Prostate gland (tissue), 2 donors: Measurements from ENCODE around the gene BEX3. TPM values are rescaled to one million over a fixed set of nuclear protein-coding genes. Genes with fewer than 3 reads are reported as not detected.

Experiments used
- DNase-seq: peaks from one replicate; pipeline ENCODE4 v3.0.0-alpha.2; 2019; ENCODE audit warnings: low spot score
- H3K27ac ChIP-seq, 2 donors: fragments of 200-600 bp; sonication (generic); 2 replicates each; pipeline ENCODE4 v1.5.1; 2017 to 2019
- H3K27me3 ChIP-seq: fragments of 200-600 bp; sonication (generic); replicated peaks from 2 replicates; pipeline ENCODE4 v1.5.1; 2019; ENCODE audit not compliant: insufficient read depth
- H3K36me3 ChIP-seq, 2 donors: fragments of 200-600 bp; sonication (generic); 1 replicate in 1 of 2; 2 replicates in 1 of 2; pipeline versions ENCODE4 v1.5.1 to v1.8.1; 2017 to 2019
- H3K4me1 ChIP-seq: fragments of 200-600 bp; sonication (generic); replicated peaks from 2 replicates; pipeline ENCODE4 v1.5.1; 2019
- H3K4me3 ChIP-seq, 2 donors: fragments of 200-600 bp; sonication (generic); 2 replicates each; pipeline ENCODE4 v1.5.1; 2017 to 2019
- H3K9me3 ChIP-seq: fragments of 200-600 bp; sonication (generic); 2 replicates; pipeline ENCODE4 v1.5.1; 2017
- POLR2A ChIP-seq: fragments of 450-650 bp; IDR thresholded peaks from one replicate; pipeline ENCODE4 v1.6.1; 2016; ENCODE audit warnings: antibody characterized with exemption, mild to moderate bottlenecking
- POLR2AphosphoS5 ChIP-seq: sonication (generic); formaldehyde crosslinking; IDR thresholded peaks from one replicate; pipeline ENCODE4 v1.6.1; 2017; ENCODE audit warnings: antibody characterized with exemption
- WGBS: methylation state at CpG from one replicate; pipeline ENCODE4 v1.1.5; 2018; 5-methylcytosine and 5-hydroxymethylcytosine counted together
- intact Hi-C: fragments of 100-400 bp; cut with DNase I; formaldehyde crosslinking; loops from one replicate; pipeline ENCODE4 v1.14.2; 2022
- total RNA-seq, 2 donors: library from RNA; depleted of rRNA; stranded (reverse); fragments of >200 nt; gene quantifications; one replicate each; pipeline ENCODE4 v1.1.0, GENCODE V29; 2016
- TF ChIP-seq, protein P1 (sequence below), 4 experiments: fragments of 200-600 bp in 2 of 4; fragments of 450-650 bp in 2 of 4; sonication (generic) in 2 of 4; IDR thresholded peaks; 1 replicate in 3 of 4; 2 replicates in 1 of 4; pipeline ENCODE4 v1.5.1; 2016 to 2019; ENCODE audit warnings: antibody characterized with exemption in 4 of 4, mild to moderate bottlenecking in 2 of 4, moderate library complexity in 2 of 4

Gene BEX3
- total RNA-seq, 2 donors from 2014 or later: 249 to 418 TPM

GRCh38 chrX:103396660-103397059, 20.3 kb downstream of the BEX3 start:
- Histone ChIP-seq H3K4me1 (no peaks in the 10 kb centered on the region), H3K4me3 (no peak overlapping the region), H3K27ac (no peak overlapping the region), H3K27me3 (no peaks in the 10 kb centered on the region), H3K36me3 (no peaks in the 10 kb centered on the region), H3K9me3 (no peaks in the 10 kb centered on the region)
- TF ChIP-seq POLR2AphosphoS5 (no peak), POLR2A (no peak)
- TF ChIP-seq, protein P1, sequence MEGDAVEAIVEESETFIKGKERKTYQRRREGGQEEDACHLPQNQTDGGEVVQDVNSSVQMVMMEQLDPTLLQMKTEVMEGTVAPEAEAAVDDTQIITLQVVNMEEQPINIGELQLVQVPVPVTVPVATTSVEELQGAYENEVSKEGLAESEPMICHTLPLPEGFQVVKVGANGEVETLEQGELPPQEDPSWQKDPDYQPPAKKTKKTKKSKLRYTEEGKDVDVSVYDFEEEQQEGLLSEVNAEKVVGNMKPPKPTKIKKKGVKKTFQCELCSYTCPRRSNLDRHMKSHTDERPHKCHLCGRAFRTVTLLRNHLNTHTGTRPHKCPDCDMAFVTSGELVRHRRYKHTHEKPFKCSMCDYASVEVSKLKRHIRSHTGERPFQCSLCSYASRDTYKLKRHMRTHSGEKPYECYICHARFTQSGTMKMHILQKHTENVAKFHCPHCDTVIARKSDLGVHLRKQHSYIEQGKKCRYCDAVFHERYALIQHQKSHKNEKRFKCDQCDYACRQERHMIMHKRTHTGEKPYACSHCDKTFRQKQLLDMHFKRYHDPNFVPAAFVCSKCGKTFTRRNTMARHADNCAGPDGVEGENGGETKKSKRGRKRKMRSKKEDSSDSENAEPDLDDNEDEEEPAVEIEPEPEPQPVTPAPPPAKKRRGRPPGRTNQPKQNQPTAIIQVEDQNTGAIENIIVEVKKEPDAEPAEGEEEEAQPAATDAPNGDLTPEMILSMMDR (IDR thresholded peaks at IDR 0.05): no peak
- intact Hi-C loops: no loop called here
- no peak for DNase-seq
- WGBS: 81% methylated on average over 2 of the region's 2 CpGs

GRCh38 chrX:103397707-103398106, 21.4 kb downstream of the BEX3 start:
- H3K36me3 ChIP-seq: no peaks in the 10 kb centered on the region
- no peaks in the 10 kb centered on the region for H3K9me3 ChIP-seq
- intact Hi-C loops: no loop called here
- no peaks in the 10 kb centered on the region for H3K27me3 ChIP-seq
- H3K27ac ChIP-seq: no peak overlapping the region
- no peak overlapping the region for H3K4me3 ChIP-seq
- WGBS: 85% methylated on average over 3 of the region's 4 CpGs
- TF ChIP-seq, protein P1 (IDR thresholded peaks at IDR 0.05): no peak
- no peak for TF ChIP-seq POLR2AphosphoS5
- TF ChIP-seq POLR2A: no peak
- no peak for DNase-seq
- H3K4me1 ChIP-seq: no peaks in the 10 kb centered on the region

- no peaks in the 10 kb centered on the region for H3K9me3 ChIP-seq
- H3K27ac ChIP-seq: no peak overlapping the region
- intact Hi-C loops: no loop called here
- H3K36me3 ChIP-seq: no peaks in the 10 kb centered on the region
- no peaks in the 10 kb centered on the region for H3K27me3 ChIP-seq
- DNase-seq: no peak
- no peak for TF ChIP-seq POLR2A
- no peak for TF ChIP-seq POLR2AphosphoS5
- TF ChIP-seq, protein P1 (IDR thresholded peaks at IDR 0.05): no peak
- WGBS: 30% methylated on average over 1 of the region's 1 CpG
- H3K4me1 ChIP-seq: no peaks in the 10 kb centered on the region
- H3K4me3 ChIP-seq: no peak overlapping the region
Observed at GRCh38 chrX:103398421-103398864, 22.1 kb downstream of the BEX3 start.

- TF ChIP-seq POLR2AphosphoS5 (no peak), POLR2A (no peak)
- TF ChIP-seq, protein P1 (IDR thresholded peaks at IDR 0.05): no peak
- Histone ChIP-seq H3K4me3 (no peak overlapping the region), H3K4me1 (no peaks in the 10 kb centered on the region), H3K27me3 (no peaks in the 10 kb centered on the region), H3K36me3 (no peaks in the 10 kb centered on the region), H3K27ac (no peak overlapping the region), H3K9me3 (no peaks in the 10 kb centered on the region)
- intact Hi-C loops: no loop called here
- 33% methylated on average over 1 of the region's 1 CpG for WGBS
- DNase-seq: no peak
Observed at GRCh38 chrX:103399744-103400143, 23.4 kb downstream of the BEX3 start.

- Histone ChIP-seq H3K27ac (no peak overlapping the region), H3K36me3 (no peaks in the 10 kb centered on the region), H3K9me3 (no peaks in the 10 kb centered on the region), H3K4me3 (no peak overlapping the region), H3K27me3 (no peaks in the 10 kb centered on the region), H3K4me1 (no peaks in the 10 kb centered on the region)
- 80% methylated on average over 1 of the region's 1 CpG for WGBS
- intact Hi-C loops: no loop called here
- no peak for DNase-seq
- TF ChIP-seq, protein P1 (IDR thresholded peaks at IDR 0.05): no peak
- no peak for TF ChIP-seq POLR2AphosphoS5
- TF ChIP-seq POLR2A: no peak
Observed at GRCh38 chrX:103400931-103401330, 24.6 kb downstream of the BEX3 start.
